Pancreas (tissue), 10 donors: ENCODE results near the gene CDK19. TPM values are rescaled to one million over a fixed set of nuclear protein-coding genes. Genes with fewer than 3 reads are reported as not detected.
"Not testable (repeated sequence)": the region's sequence is repeated elsewhere in the genome, so short reads cannot be mapped to it uniquely, and the experiment has no call there.

ENCODE experiments used
- ATAC-seq, 4 donors: fragments of 200-7000 bp; cut with Tn5 transposase; one replicate each; pipeline versions ENCODE4 v1.8.0 to v1.9.1; 2020; ENCODE audit warnings: mild to moderate bottlenecking in 4 of 4, moderate library complexity in 4 of 4
- DNase-seq, 6 donors: peaks; one replicate each; pipeline ENCODE4 v3.0.0-alpha.2; 2020
- FAIRE-seq: peaks from 2 replicates; lab custom pipeline; 2012; peaks lifted over from hg19 to GRCh38; lab: Jason Lieb, UNC
- H3K27ac ChIP-seq, 4 donors: fragments of 200-600 bp; sonication (generic); 1 replicate in 3 of 4; 2 replicates in 1 of 4; pipeline versions ENCODE4 v1.5.0 to v1.8.0; 2020
- H3K27me3 ChIP-seq, 4 donors: fragments of 200-600 bp; one replicate each; pipeline ENCODE4 v1.8.0; 2021
- H3K36me3 ChIP-seq, 3 donors: fragments of 200-600 bp; sonication (generic) in 1 of 3; one replicate each; pipeline versions ENCODE4 v1.5.0 to v1.8.0; 2020 to 2021
- H3K4me1 ChIP-seq, 3 donors: fragments of 200-600 bp; one replicate each; pipeline ENCODE4 v1.8.0; 2021
- H3K4me3 ChIP-seq, 4 donors: fragments of 200-600 bp; sonication (generic) in 2 of 4; one replicate each; pipeline versions ENCODE4 v1.5.0 to v1.8.0; 2020 to 2021
- H3K9me3 ChIP-seq, 4 donors: fragments of 200-600 bp; one replicate each; pipeline ENCODE4 v1.8.0; 2021
- CTCF ChIP-seq, 4 donors: fragments of 200-600 bp; sonication (generic) in 3 of 4; IDR thresholded peaks; one replicate each; pipeline versions ENCODE4 v1.5.0 to v1.8.0; 2021; ENCODE audit warnings: antibody characterized with exemption in 4 of 4
- WGBS, 2 donors: extraction: QIAGEN DNeasy Blood & Tissue Kit; methylation state at CpG; one replicate each; pipeline ENCODE4 v1.1.7; 2013; 5-methylcytosine and 5-hydroxymethylcytosine counted together
- intact Hi-C, 3 donors: fragments of 100-400 bp; cut with DNase I; formaldehyde crosslinking; loops; one replicate each; pipeline versions ENCODE4 v1.11.1 to v1.14.2; 2022
- polyA plus RNA-seq, 2 donors: library from polyadenylated mRNA; stranded (reverse); fragments of 200-250 nt; gene quantifications; one replicate each; pipeline ENCODE4 v1.2.3, GENCODE V29; 2013
- total RNA-seq, 6 donors: library from RNA; stranded (reverse); fragmentation: NEBNext Ultra II Directional in 4 of 6; extraction: Animal tissue kit (Norgen Biotek cat#: 25700) in 4 of 6; gene quantifications; one replicate each; pipeline versions ENCODE4 v1.2.1 to v1.2.4, GENCODE V29; 2021 to 2023
- donor health status: healthy with polysubstance abuse.
- donor health status: DM: no; HTN: no; CAD: no; lungs with moderate emphysema.
- donor health status: DM: no; HTN: no; CAD: no.
- donor health status: control.
- donor health status: control.
- donor health status: Bipolar disorder and iron deficiency.
- donor health status: DM: yes; HTN: yes; CAD: no.
- donor health status: DM: no; HTN: no; CAD: no.
- donor health status: DM: no; HTN: no; CAD: no.
- donor health status: DM: yes; HTN: yes; CAD: no.

The CDK19 gene
- total and polyA plus RNA-seq, 8 donors = 2.4 to 14.7 (median 4.7) TPM

- Histone ChIP-seq H3K36me3 (no peaks in the 10 kb centered on the region), H3K4me3 (no peak overlapping the region), H3K4me1 (peaks cover 0 to 8% (median 0%) of the 10 kb centered on the region in 3 donors), H3K27me3 (no peaks in the 10 kb centered on the region), H3K9me3 (no peaks in the 10 kb centered on the region), H3K27ac (no peak overlapping the region)
- ATAC-seq (no peak), DNase-seq (no peak), FAIRE-seq (no peak)
- TF ChIP-seq CTCF (IDR thresholded peaks at IDR 0.05) = no peak
- WGBS, 2 donors = 82 to 90% methylated on average over 2 of the region's 2 CpGs
- intact Hi-C loops = no loop called here
Measured at GRCh38 chr6:110809792-110810191, 5.5 kb downstream of the CDK19 start.

GRCh38 chr6:110802175-110802574, 13.1 kb downstream of the CDK19 start:
- H3K9me3 ChIP-seq, ATAC-seq, H3K27ac ChIP-seq, H3K27me3 ChIP-seq, H3K4me1 ChIP-seq, FAIRE-seq, DNase-seq, H3K4me3 ChIP-seq, H3K36me3 ChIP-seq, intact Hi-C loops: not testable (repeated sequence)
- WGBS, 2 donors = 94 to 97% methylated on average over 3 of the region's 3 CpGs

- no peak for FAIRE-seq
- no peak for ATAC-seq
- TF ChIP-seq CTCF (IDR thresholded peaks at IDR 0.05) = no peak
- no peak for DNase-seq
- 92 to 95% methylated on average over 4 of the region's 4 CpGs for WGBS, 2 donors
- H3K9me3 ChIP-seq = no peaks in the 10 kb centered on the region
- no peak overlapping the region for H3K4me3 ChIP-seq
- no peak overlapping the region for H3K27ac ChIP-seq
- H3K36me3 ChIP-seq = no peaks in the 10 kb centered on the region
- intact Hi-C loops = no loop called here
- H3K27me3 ChIP-seq = no peaks in the 10 kb centered on the region
- H3K4me1 ChIP-seq = no peaks in the 10 kb centered on the region
Measured at GRCh38 chr6:110800839-110801196, 14.5 kb downstream of the CDK19 start.

- H3K4me3 ChIP-seq = no peak overlapping the region
- no peak for FAIRE-seq
- 92 to 97% methylated on average over 5 of the region's 5 CpGs for WGBS, 2 donors
Measured at GRCh38 chr6:110800196-110800838, 15.0 kb downstream of the CDK19 start.

GRCh38 chr6:110799655-110800054, 15.6 kb downstream of the CDK19 start:
- TF ChIP-seq CTCF (IDR thresholded peaks at IDR 0.05) = no peak
- DNase-seq (no peak), ATAC-seq (no peak), FAIRE-seq (no peak)
- H3K4me3 ChIP-seq = no peak overlapping the region
- H3K36me3 ChIP-seq = no peaks in the 10 kb centered on the region
- intact Hi-C loops = no loop called here
- no peak overlapping the region for H3K27ac ChIP-seq
- H3K4me1 ChIP-seq = no peaks in the 10 kb centered on the region
- no peaks in the 10 kb centered on the region for H3K27me3 ChIP-seq
- 81 to 85% methylated on average over 5 of the region's 5 CpGs for WGBS, 2 donors
- H3K9me3 ChIP-seq = no peaks in the 10 kb centered on the region

More at GRCh38 chr6:110800196-110800838, 15.0 kb downstream of the CDK19 start:
- DNase-seq = no peak
- no peak for ATAC-seq
- no peaks in the 10 kb centered on the region for H3K36me3 ChIP-seq
- no peaks in the 10 kb centered on the region for H3K4me1 ChIP-seq
- TF ChIP-seq CTCF (IDR thresholded peaks at IDR 0.05) = no peak
- H3K9me3 ChIP-seq = no peaks in the 10 kb centered on the region
- no peaks in the 10 kb centered on the region for H3K27me3 ChIP-seq
- intact Hi-C loops = no loop called here
- no peak overlapping the region for H3K27ac ChIP-seq
